AG09319 (cell line): Measurements from ENCODE around the gene TIGIT.

ENCODE experiments used
- DNase-seq: peaks from one replicate; pipeline ENCODE4 v3.0.0-alpha.2; 2010; ENCODE audit warnings: low read depth; ENCODE audit errors: extremely low read depth
- CTCF ChIP-seq: IDR thresholded peaks from 2 replicates; pipeline ENCODE4 v1.5.1; 2011; ENCODE audit warnings: low read depth, mild to moderate bottlenecking, inconsistent platforms, low read length, moderate library complexity

The TIGIT gene

GRCh38 chr3:114333923-114334240 is 40.1 kb downstream of the TIGIT start:
- DNase-seq: no peak
- no peak for TF ChIP-seq CTCF

- DNase-seq: no peak
- TF ChIP-seq CTCF: peak; percentile 41
Measured at GRCh38 chr3:114336122-114336697, 42.4 kb downstream of the TIGIT start.

- DNase-seq: no peak
- TF ChIP-seq CTCF: no peak
Measured at GRCh38 chr3:114336857-114337256, 43.0 kb downstream of the TIGIT start.

- no peak for TF ChIP-seq CTCF
- DNase-seq: no peak
Measured at GRCh38 chr3:114338651-114339357, 45.0 kb downstream of the TIGIT start.

GRCh38 chr3:114344492-114344891 is 50.7 kb downstream of the TIGIT start:
- TF ChIP-seq CTCF: no peak
- no peak for DNase-seq

GRCh38 chr3:114350271-114350670 is 56.4 kb downstream of the TIGIT start:
- no peak for DNase-seq
- no peak for TF ChIP-seq CTCF

- no peak for DNase-seq
- TF ChIP-seq CTCF: no peak
Measured at GRCh38 chr3:114350690-114351089, 56.9 kb downstream of the TIGIT start.
